Occipital lobe (tissue), 2 donors: ENCODE data around the gene TTLL5. TPM values are rescaled to one million over a fixed set of nuclear protein-coding genes. Genes with fewer than 3 reads are reported as not detected.
"Not testable (repeated sequence)": the region's sequence is repeated elsewhere in the genome, so short reads cannot be mapped to it uniquely, and the experiment has no call there.

Experiments used
- DNase-seq: peaks from one replicate; lab custom pipeline; 2025; lab: John Stamatoyannopoulos, UW
- total RNA-seq: library from RNA; depleted of rRNA; stranded (reverse); fragments of >200 nt; gene quantifications from one replicate; pipeline ENCODE4 v1.2.3, GENCODE V29; 2014

The TTLL5 gene
- total RNA-seq, 1 donor from 2014 or later = 36.7 TPM

GRCh38 chr14:75906228-75906627 is 245.2 kb downstream of the TTLL5 start:
- DNase-seq = no peak

- no peak for DNase-seq
These were observed 245.7 kb downstream of the TTLL5 start for GRCh38 chr14:75906680-75907280.

GRCh38 chr14:75907756-75908359 is 246.8 kb downstream of the TTLL5 start:
- no peak for DNase-seq

GRCh38 chr14:75909630-75910029 is 248.6 kb downstream of the TTLL5 start:
- no peak for DNase-seq

GRCh38 chr14:75910048-75910447 is 249.0 kb downstream of the TTLL5 start:
- no peak for DNase-seq

GRCh38 chr14:75911883-75912282 is 250.8 kb downstream of the TTLL5 start:
- DNase-seq = peak; percentile 14

- no peak for DNase-seq
These were observed 252.1 kb downstream of the TTLL5 start for GRCh38 chr14:75913183-75913582.

GRCh38 chr14:75915045-75915444 is 254.0 kb downstream of the TTLL5 start:
- DNase-seq = no peak

- no peak for DNase-seq
These were observed 256.4 kb downstream of the TTLL5 start for GRCh38 chr14:75917322-75917945.

- no peak for DNase-seq
These were observed 256.9 kb downstream of the TTLL5 start for GRCh38 chr14:75917946-75918335.

- DNase-seq = not testable (repeated sequence)
These were observed 259.4 kb downstream of the TTLL5 start for GRCh38 chr14:75920421-75920820.

- not testable (repeated sequence) for DNase-seq
These were observed 264.2 kb downstream of the TTLL5 start for GRCh38 chr14:75925141-75925840.

- no peak for DNase-seq
These were observed 265.5 kb downstream of the TTLL5 start for GRCh38 chr14:75926431-75927115.

GRCh38 chr14:75927564-75928087 is 266.6 kb downstream of the TTLL5 start:
- DNase-seq = no peak

- DNase-seq = no peak
These were observed 267.7 kb downstream of the TTLL5 start for GRCh38 chr14:75928690-75929181.

- DNase-seq = no peak
These were observed 272.8 kb downstream of the TTLL5 start for GRCh38 chr14:75933712-75934296.

- DNase-seq = no peak
These were observed 274.1 kb downstream of the TTLL5 start for GRCh38 chr14:75934998-75935628.

- DNase-seq = no peak
These were observed 278.2 kb downstream of the TTLL5 start for GRCh38 chr14:75939200-75939599.

- no peak for DNase-seq
These were observed 280.0 kb downstream of the TTLL5 start for GRCh38 chr14:75941030-75941429.

GRCh38 chr14:75944607-75945241 is 283.7 kb downstream of the TTLL5 start:
- DNase-seq = no peak
